RWPE2 (cell line): ENCODE measurements around the gene DAPK2.

ENCODE experiments used
- ATAC-seq: fragments of 200-7000 bp; cut with Tn5 transposase; 3 replicates; pipeline ENCODE4 v1.9.1; 2021; ENCODE audit warnings: low read depth
- DNase-seq: peaks from one replicate; pipeline ENCODE4 v3.0.0-alpha.2; 2020; ENCODE audit warnings: low spot score
- H3K27ac ChIP-seq: fragments of 450-650 bp; 2 replicates; pipeline ENCODE4 v1.5.1; 2017; ENCODE audit warnings: mild to moderate bottlenecking; ENCODE audit not compliant: poor library complexity, severe bottlenecking
- H3K27me3 ChIP-seq: fragments of 250-450 bp; sonication (Bioruptor Pico); 2 replicates; pipeline ENCODE4 v1.5.1; 2021; ENCODE audit warnings: mild to moderate bottlenecking, moderate library complexity; ENCODE audit not compliant: insufficient read depth, poor library complexity, severe bottlenecking
- H3K36me3 ChIP-seq: fragments of 250-450 bp; sonication (Bioruptor Pico); 2 replicates; pipeline ENCODE4 v1.5.1; 2020; ENCODE audit warnings: low read depth, mild to moderate bottlenecking, moderate library complexity
- H3K4me1 ChIP-seq: fragments of 250-450 bp; sonication (Bioruptor Pico); 2 replicates; pipeline ENCODE4 v1.5.1; 2021; ENCODE audit warnings: mild to moderate bottlenecking, moderate library complexity; ENCODE audit not compliant: insufficient read depth, poor library complexity, severe bottlenecking
- H3K4me3 ChIP-seq: fragments of 250-450 bp; sonication (Bioruptor Pico); 2 replicates; pipeline ENCODE4 v1.5.1; 2021; ENCODE audit warnings: mild to moderate bottlenecking, moderate library complexity; ENCODE audit not compliant: severe bottlenecking
- H3K9me3 ChIP-seq: fragments of 250-450 bp; sonication (Bioruptor Pico); 2 replicates; pipeline ENCODE4 v1.5.1; 2021; ENCODE audit warnings: mild to moderate bottlenecking, moderate library complexity; ENCODE audit not compliant: severe bottlenecking
- CTCF ChIP-seq: fragments of 450-650 bp; IDR thresholded peaks from one replicate; pipeline ENCODE4 v1.5.1; 2017; ENCODE audit warnings: mild to moderate bottlenecking, moderate library complexity; ENCODE audit not compliant: poor library complexity, severe bottlenecking

Gene DAPK2

GRCh38 chr15:63908281-63908680 is 138.0 kb downstream of the DAPK2 start:
- Histone ChIP-seq H3K27ac (peak overlapping the region; percentile 45), H3K9me3 (no peaks in the 10 kb centered on the region), H3K4me3 (no peak overlapping the region), H3K27me3 (no peaks in the 10 kb centered on the region), H3K36me3 (no peaks in the 10 kb centered on the region), H3K4me1 (peaks cover 10% of the 10 kb centered on the region)
- DNase-seq: no peak
- ATAC-seq: no peak
- TF ChIP-seq CTCF: no peak

- Histone ChIP-seq H3K27ac (no peak overlapping the region), H3K36me3 (no peaks in the 10 kb centered on the region), H3K4me3 (no peak overlapping the region), H3K27me3 (no peaks in the 10 kb centered on the region), H3K9me3 (no peaks in the 10 kb centered on the region), H3K4me1 (peaks cover 10% of the 10 kb centered on the region)
- ATAC-seq (no peak), DNase-seq (no peak)
- TF ChIP-seq CTCF: no peak
Measured at GRCh38 chr15:63907521-63907920, 138.8 kb downstream of the DAPK2 start.

GRCh38 chr15:63906266-63906584 is 140.1 kb downstream of the DAPK2 start:
- no peak for ATAC-seq
- H3K4me3 ChIP-seq: no peak overlapping the region
- no peak for DNase-seq
- no peaks in the 10 kb centered on the region for H3K9me3 ChIP-seq
- H3K36me3 ChIP-seq: no peaks in the 10 kb centered on the region
- no peaks in the 10 kb centered on the region for H3K27me3 ChIP-seq
- H3K4me1 ChIP-seq: peaks cover 10% of the 10 kb centered on the region
- no peak overlapping the region for H3K27ac ChIP-seq
- no peak for TF ChIP-seq CTCF

GRCh38 chr15:63905558-63906265 is 140.6 kb downstream of the DAPK2 start:
- no peak overlapping the region for H3K27ac ChIP-seq
- no peaks in the 10 kb centered on the region for H3K27me3 ChIP-seq
- H3K9me3 ChIP-seq: no peaks in the 10 kb centered on the region
- no peaks in the 10 kb centered on the region for H3K36me3 ChIP-seq
- no peak for DNase-seq
- H3K4me3 ChIP-seq: no peak overlapping the region
- peaks cover 10% of the 10 kb centered on the region for H3K4me1 ChIP-seq
- no peak for TF ChIP-seq CTCF
- ATAC-seq: no peak

- DNase-seq (no peak), ATAC-seq (no peak)
- Histone ChIP-seq H3K27me3 (no peaks in the 10 kb centered on the region), H3K27ac (no peak overlapping the region), H3K9me3 (no peaks in the 10 kb centered on the region), H3K36me3 (no peaks in the 10 kb centered on the region), H3K4me1 (peaks cover 10% of the 10 kb centered on the region), H3K4me3 (no peak overlapping the region)
- no peak for TF ChIP-seq CTCF
Measured at GRCh38 chr15:63905131-63905530, 141.2 kb downstream of the DAPK2 start.
